Neuron (in vitro differentiated cells): ENCODE measurements around the gene OGFR.

Source experiments
- H2AFZ ChIP-seq: one replicate; pipeline ENCODE4 v1.6.1; 2013; ENCODE audit warnings: low read depth, mild to moderate bottlenecking, inconsistent platforms, low read length, moderate library complexity
- H3K27me3 ChIP-seq: one replicate; pipeline ENCODE4 v1.6.1; 2013; ENCODE audit warnings: low read length; ENCODE audit not compliant: insufficient read depth
- H3K36me3 ChIP-seq: one replicate; pipeline ENCODE4 v1.6.1; 2013; ENCODE audit warnings: low read length; ENCODE audit not compliant: insufficient read depth
- H3K4me1 ChIP-seq: one replicate; pipeline ENCODE4 v1.6.1; 2013; ENCODE audit warnings: low read length; ENCODE audit not compliant: insufficient read depth
- H3K4me3 ChIP-seq: 2 replicates; pipeline ENCODE4 v1.5.1; 2013; ENCODE audit warnings: mild to moderate bottlenecking, low read length, moderate library complexity
- H3K9me3 ChIP-seq: one replicate; pipeline ENCODE4 v1.6.1; 2013; ENCODE audit warnings: low read length

OGFR gene

DNA sequence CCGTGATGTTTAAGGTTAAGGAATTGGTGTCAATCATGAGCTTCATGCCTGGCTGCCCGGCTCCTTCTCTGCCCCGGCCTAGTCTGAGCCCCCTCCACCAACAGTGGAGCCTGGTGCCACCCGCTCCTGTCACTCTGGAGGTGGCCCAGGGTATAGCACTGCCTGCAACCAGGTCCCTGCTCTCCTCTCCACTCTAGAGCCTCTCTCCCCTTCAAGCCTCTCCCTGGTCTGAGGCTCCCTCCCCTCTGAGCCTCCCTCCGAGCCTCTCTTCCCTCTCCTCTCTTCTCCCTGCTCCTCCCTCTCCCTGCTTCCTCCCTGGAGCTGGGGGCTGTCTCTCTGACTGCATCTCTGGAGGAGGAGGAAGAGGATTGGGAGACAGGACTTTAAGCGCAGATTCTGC is 39.6 kb upstream of the OGFR start:
- Histone ChIP-seq H2AFZ (no peak overlapping the region), H3K27me3 (no peaks in the 10 kb centered on the region), H3K9me3 (no peaks in the 10 kb centered on the region), H3K4me3 (no peak overlapping the region), H3K4me1 (peaks cover 34% of the 10 kb centered on the region), H3K36me3 (no peaks in the 10 kb centered on the region)

DNA sequence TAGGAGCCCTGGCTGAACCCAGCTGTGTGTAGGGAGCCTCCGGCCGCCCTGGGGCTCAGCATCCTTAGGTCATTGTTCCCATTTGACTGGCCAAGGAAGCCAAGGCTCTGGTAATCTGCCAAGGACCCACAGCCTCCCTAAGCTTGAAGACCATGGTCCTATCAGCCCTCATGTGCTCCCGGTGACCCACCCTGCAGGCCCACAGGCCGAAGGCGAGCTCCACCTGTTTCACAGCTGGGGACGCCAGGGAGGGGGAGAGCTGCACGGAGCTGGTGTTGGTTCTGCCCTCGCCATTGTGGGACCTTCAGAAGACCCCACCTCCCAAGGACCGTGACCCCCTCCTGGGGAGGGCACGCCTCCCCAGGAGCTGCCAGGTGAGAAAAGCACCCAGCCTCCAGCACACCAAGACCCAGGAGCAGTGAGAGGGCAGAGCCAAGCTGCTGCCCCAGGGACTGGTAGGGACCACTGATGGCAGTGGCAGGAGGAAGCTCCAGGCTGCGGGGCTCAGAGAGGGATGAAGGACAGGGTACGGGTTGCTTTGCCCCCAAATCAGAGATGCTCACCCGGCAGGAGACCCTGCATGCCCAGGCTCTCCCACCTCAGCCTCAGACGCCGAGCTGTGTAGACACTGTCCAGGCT is 39.1 kb upstream of the OGFR start:
- H3K4me1 ChIP-seq, result peaks cover 32% of the 10 kb centered on the region
- no peaks in the 10 kb centered on the region for H3K9me3 ChIP-seq
- H3K27me3 ChIP-seq, result no peaks in the 10 kb centered on the region

DNA sequence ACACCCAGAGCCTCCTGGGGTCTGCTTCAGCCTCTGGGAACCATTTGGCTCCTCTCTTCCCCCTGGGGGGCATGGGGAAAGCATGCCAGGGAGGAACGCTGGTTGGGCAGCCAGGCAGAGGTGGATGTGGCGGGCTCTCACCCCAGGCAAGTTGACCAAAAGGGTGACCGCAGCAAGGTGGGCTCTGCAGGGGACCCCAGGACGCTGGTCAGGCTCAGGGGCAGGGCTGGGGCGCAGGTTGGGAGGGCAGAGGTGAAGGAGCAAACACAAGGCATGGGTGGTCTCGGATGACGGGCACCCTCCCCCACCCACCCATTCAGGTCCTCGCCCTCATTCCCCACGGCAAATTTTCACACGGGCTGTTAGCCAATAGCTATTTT is 38.6 kb upstream of the OGFR start:
- H2AFZ ChIP-seq, result no peak overlapping the region
- H3K9me3 ChIP-seq, result no peaks in the 10 kb centered on the region
- no peaks in the 10 kb centered on the region for H3K27me3 ChIP-seq
- H3K4me3 ChIP-seq, result no peak overlapping the region
- peaks cover 27% of the 10 kb centered on the region for H3K4me1 ChIP-seq
- no peaks in the 10 kb centered on the region for H3K36me3 ChIP-seq

More for the DNA sequence above, 39.1 kb upstream of the OGFR start:
- Histone ChIP-seq H3K36me3 (no peaks in the 10 kb centered on the region), H3K4me3 (no peak overlapping the region), H2AFZ (no peak overlapping the region)

DNA sequence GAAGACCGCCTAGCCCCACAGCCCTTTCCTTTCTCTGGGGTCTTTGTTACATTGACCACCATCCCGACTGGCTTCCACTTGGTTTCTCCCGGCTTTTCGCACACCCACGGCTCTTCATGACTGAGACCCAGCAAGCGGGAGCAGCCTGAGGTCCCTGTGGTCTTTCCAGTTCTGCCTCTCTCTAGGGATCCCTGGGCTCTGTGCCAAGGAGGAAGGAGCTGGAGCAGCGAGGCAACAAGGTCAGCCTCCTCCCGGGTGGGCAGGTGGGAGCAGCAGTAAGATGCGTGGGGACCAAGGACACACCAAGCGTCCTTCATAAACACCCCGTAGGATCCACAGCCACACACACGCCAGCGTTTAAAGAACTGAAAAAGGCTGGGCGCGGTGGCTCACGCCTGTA is 37.9 kb upstream of the OGFR start:
- Histone ChIP-seq H3K4me3 (no peak overlapping the region), H3K9me3 (no peaks in the 10 kb centered on the region), H3K27me3 (no peaks in the 10 kb centered on the region), H3K4me1 (peaks cover 28% of the 10 kb centered on the region), H2AFZ (no peak overlapping the region), H3K36me3 (no peaks in the 10 kb centered on the region)

DNA sequence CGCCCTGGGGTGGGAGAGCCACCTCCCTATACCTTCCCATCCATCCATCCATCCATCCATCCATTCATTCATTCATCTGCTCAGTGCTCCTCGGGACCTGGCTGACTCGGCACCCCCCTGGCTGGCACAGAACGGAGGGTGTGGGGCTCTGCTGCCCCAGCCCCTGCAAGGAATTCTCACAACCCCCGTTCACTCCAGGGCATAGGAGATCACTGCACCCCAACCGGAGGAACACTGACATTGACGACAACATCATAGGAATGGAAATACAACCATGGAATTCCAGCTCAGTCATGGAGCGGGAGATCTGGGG is 36.4 kb upstream of the OGFR start:
- no peak overlapping the region for H2AFZ ChIP-seq
- H3K9me3 ChIP-seq, result no peaks in the 10 kb centered on the region
- H3K36me3 ChIP-seq, result no peaks in the 10 kb centered on the region
- H3K4me3 ChIP-seq, result no peak overlapping the region
- H3K27me3 ChIP-seq, result no peaks in the 10 kb centered on the region
- peaks cover 43% of the 10 kb centered on the region for H3K4me1 ChIP-seq

DNA sequence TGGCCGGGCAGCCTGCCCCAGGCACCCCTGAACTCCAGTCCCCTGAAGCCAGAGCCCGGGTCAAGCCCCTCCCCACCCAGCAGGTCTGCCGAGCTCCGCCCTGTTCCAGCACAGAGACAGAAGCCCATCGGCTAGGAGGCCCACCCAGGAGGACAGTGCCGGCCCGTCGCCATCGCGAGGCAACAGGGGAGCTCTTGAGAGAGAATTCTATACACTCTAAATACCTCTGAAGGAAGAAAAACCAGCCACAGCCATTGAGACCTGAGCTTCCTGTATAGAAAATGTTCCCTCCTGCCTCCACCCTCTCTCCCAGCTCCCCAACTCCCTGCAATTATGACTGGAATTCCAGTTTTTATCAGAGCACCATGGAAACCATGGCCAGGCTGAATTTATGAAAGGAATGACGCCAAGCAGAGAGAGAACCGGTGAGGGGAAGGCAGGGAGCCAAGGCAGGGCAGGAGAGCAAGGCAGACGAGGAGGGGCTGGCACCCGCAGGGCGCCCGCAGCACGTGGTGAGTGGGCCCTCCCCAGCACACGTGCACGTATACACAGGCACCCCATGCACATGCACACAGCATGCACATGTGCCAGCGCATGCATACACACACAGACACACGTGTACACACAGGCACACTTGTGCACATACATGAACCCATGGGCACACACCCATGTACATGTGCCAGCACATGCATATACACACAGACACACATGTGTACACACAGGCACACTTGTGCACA is 35.9 kb upstream of the OGFR start:
- H3K4me1 ChIP-seq, result peaks cover 48% of the 10 kb centered on the region
- no peak overlapping the region for H2AFZ ChIP-seq
- H3K36me3 ChIP-seq, result no peaks in the 10 kb centered on the region
- no peak overlapping the region for H3K4me3 ChIP-seq
- H3K9me3 ChIP-seq, result no peaks in the 10 kb centered on the region
- no peaks in the 10 kb centered on the region for H3K27me3 ChIP-seq

DNA sequence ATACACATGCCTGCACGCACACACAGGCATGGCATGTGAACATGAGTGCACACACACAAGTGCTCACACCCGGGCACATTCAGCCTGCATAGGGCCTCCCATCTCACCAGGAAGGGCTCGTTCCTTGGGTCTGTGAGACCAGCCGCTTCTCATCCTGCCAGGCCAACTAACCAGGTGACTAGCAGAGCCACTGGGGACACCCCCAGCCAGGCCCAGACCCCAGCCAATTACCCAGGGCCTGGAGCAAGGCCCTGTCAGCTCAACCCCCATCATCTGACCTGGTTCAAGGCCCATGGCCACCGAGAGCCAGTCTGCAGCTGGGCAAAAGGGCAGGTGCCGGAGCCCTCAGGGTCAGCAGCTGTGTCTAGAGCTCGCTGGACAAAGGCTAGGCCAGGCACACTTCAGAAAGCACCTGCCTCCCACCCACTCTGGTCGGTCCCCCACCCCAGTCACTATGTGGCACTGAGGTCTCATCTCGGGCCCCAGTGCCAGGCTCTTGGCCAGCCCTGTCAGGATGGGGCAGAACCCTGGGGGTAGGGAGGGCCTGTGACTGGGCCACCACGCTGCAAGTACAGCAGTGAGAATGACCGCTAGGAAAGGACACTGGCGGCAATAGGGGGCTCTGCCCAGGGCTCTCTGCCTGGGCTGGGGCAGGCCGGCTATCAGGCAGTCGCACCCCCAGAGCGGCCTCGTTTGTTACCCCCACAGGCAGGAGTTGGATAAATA is 35.1 kb upstream of the OGFR start:
- no peak overlapping the region for H2AFZ ChIP-seq
- no peaks in the 10 kb centered on the region for H3K27me3 ChIP-seq
- H3K36me3 ChIP-seq, result no peaks in the 10 kb centered on the region
- peaks cover 56% of the 10 kb centered on the region for H3K4me1 ChIP-seq
- H3K9me3 ChIP-seq, result no peaks in the 10 kb centered on the region
- H3K4me3 ChIP-seq, result no peak overlapping the region

DNA sequence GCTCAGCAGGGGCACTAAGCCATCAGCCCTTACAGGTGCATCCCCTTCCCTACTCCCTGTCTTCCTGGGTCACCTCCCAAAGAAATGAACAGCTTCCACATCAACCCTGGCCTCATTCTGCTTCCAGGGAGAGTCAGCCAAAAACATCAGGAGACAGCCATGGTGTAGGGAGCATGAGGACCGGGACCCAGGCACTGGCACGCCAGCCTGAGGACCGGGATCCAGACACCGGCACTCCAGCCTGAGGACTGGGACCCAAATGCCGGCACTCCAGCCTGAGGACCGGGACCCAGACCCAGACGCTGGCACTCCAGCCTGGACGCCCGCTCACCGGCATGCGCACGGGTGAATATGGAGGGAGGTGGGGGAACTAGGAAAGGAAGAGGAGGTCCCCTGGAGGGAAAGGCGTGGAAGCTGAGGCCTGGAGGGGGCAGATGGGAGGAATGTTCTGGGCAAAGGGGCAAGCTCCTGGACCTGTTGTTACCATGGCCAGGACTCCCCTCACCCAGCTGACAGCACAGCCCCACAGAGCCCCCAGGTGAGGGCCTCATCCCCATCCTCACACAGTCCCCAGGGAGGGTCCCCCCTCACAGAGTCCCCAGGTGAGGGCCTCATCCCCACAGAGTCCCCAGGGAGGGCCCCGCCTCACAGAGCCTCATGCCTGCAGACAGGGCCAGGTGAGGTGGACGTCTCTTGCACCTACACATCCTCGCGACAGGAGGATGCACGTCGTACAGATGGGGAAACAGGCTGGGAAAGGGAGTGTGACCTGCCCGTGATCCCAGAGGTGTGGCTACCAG is 34.3 kb upstream of the OGFR start:
- Histone ChIP-seq H2AFZ (no peak overlapping the region), H3K36me3 (no peaks in the 10 kb centered on the region), H3K4me3 (no peak overlapping the region), H3K4me1 (peaks cover 64% of the 10 kb centered on the region), H3K9me3 (no peaks in the 10 kb centered on the region), H3K27me3 (no peaks in the 10 kb centered on the region)

DNA sequence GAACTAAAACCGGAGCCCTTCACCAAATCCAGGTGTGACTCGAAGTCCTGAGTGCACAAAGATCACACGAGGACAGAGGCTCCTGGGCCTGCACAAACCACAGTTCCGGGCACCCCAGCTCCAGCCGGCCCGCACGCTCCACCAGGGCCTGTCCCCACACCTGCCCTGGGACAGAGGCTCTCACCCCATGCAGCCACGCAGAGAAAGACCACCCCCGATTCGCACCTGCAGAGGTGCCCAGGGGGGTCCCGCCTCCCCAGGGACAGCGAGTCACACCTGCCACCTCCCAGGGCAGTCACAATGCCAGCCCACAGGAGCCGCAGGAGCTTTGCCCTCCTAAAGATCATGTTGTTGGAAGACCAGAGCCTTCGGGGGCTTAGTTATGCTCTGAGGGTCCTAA is 33.7 kb upstream of the OGFR start:
- no peaks in the 10 kb centered on the region for H3K27me3 ChIP-seq
- no peak overlapping the region for H3K4me3 ChIP-seq
- no peaks in the 10 kb centered on the region for H3K9me3 ChIP-seq
- peaks cover 69% of the 10 kb centered on the region for H3K4me1 ChIP-seq
- H2AFZ ChIP-seq, result no peak overlapping the region
- H3K36me3 ChIP-seq, result no peaks in the 10 kb centered on the region

DNA sequence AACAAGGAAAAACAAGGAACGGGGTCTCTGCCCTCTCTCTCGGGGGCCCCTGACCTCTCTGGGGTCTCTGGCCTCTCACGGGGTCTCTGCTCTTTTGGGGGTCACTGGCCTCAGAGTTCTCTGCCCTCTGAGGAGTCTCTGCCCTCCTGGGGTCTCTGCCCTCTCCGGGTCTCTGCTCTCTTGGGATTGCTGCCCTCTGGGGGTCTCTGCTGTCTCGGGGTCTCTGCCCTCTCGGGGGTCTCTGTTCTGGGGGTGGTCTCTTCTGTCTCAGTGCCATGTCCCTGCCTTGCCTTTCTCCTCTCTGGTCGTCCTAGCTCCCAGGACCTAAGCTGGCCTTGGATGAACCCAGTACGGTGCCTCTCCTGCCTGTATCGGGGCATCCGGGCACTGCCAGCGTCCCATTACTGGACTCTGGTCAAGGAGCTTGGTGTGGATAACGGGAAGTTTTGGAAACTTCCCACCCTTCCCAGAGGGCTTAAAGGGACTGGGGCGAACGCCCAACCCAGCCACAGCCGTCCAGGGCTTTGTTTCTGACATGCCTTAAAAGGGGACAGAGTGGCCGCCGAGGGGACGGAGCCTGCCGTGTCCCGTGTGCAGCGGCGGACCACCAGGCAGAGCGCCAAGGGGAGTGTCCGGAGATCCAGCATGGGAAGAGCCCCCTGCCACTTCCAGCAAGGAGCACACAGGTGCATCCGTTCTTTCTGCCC is 33.1 kb upstream of the OGFR start:
- Histone ChIP-seq H3K36me3 (no peaks in the 10 kb centered on the region), H3K4me3 (no peak overlapping the region), H3K27me3 (no peaks in the 10 kb centered on the region), H3K4me1 (peaks cover 69% of the 10 kb centered on the region), H2AFZ (no peak overlapping the region), H3K9me3 (no peaks in the 10 kb centered on the region)

DNA sequence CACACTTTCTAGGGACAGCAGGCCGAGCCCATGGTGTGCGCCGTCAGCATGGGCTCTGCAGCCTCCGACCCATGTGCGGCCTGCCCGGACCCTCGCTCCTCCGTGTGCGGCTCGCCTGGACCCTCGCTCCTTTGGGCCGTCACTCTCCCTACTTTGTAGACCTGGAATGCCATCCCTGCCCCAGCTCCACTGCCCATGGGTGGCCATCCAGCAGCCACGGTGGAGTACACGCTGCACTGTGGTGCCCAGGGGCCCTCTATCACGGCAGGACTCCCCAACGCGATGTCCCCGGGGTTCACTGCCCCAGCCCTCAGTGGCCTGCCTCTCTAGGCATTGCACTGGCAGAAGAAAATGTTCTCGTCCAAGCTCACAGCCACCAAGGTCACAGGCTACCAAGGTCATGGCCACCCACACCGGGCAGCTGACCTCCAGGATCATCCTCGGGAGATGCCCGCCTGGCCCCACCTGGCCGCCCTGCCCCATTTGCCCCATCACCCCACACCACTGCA is 32.5 kb upstream of the OGFR start:
- Histone ChIP-seq H3K9me3 (no peaks in the 10 kb centered on the region), H3K36me3 (no peaks in the 10 kb centered on the region), H2AFZ (no peak overlapping the region), H3K27me3 (no peaks in the 10 kb centered on the region), H3K4me3 (no peak overlapping the region), H3K4me1 (peaks cover 69% of the 10 kb centered on the region)

DNA sequence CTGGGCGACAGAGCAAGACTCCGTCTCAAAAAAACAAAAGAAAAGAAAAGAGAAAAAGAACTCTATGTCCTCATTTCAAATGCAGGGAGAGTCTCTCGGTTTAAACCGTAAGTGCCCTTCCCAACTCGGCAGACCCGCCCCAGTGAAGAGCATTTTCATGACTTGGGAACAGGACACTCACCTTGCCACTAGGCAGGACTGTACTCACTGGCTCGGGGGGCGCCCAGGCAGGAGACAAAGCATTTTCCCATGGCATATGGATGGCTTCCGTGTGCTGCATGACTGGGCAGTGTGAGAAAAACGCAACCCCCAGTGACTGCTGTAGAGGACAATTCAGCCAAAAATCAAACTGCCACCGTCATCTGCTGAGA is 32.0 kb upstream of the OGFR start:
- H3K9me3 ChIP-seq, result no peaks in the 10 kb centered on the region
- H3K36me3 ChIP-seq, result no peaks in the 10 kb centered on the region
- no peak overlapping the region for H2AFZ ChIP-seq
- no peak overlapping the region for H3K4me3 ChIP-seq
- peaks cover 68% of the 10 kb centered on the region for H3K4me1 ChIP-seq
- no peaks in the 10 kb centered on the region for H3K27me3 ChIP-seq
